CD4-positive, alpha-beta T cell treated with Interleukin-4 for 1 hour (primary cell): ENCODE measurements around the gene TFIP11.

ENCODE experiments used
- DNase-seq, 2 donors: peaks; one replicate each; pipeline ENCODE4 v3.0.0-alpha.2; 2020 to 2022

Gene TFIP11

DNA sequence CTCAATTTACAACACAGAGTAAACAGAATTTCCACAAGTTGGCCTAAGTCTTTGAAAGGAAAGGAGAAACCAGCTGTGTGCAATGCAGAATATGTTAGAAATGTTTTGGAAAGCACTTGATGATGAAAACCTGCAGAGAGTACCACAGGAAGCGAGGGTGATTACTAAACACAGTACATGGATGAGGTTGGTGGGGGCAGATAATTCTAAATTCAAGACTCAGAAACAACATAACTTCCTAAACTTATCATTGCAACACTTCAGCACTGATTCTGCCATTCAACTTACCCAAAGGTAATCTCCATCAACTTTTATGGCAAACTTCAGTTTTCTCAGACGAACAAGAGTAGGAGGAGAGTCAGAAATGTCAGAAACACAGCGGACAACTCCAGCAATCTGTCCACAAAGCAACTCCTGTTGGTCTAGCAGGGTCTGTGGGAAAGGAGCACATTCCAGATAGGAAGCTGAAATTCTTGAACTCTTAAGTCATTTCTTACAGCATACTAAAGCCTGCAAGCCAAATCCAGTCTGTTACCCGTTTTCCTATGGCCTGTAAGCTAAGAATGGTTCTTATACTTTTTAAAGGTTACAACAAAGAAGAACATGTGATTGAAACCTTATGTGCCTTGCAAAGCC is 35.5 kb downstream of the TFIP11 start:
- DNase-seq, result no peak

DNA sequence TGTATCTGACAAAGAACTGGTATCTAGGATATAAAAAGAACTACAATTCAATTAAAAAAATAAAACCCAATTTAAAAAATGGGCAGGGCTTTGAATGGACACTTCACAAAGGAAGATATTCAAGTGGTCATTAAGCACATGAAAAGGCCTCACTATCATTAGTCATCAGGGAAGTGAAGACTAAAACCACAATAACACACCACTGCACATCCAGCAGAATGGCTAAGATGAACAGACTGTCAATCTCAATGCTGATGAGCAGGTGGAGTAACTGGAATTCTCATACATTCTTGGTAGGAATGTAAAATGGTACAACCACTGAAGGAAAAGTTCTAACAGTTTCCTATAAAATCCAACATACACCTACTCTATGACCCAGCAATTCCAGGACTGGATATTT is 37.6 kb downstream of the TFIP11 start:
- no peak for DNase-seq

DNA sequence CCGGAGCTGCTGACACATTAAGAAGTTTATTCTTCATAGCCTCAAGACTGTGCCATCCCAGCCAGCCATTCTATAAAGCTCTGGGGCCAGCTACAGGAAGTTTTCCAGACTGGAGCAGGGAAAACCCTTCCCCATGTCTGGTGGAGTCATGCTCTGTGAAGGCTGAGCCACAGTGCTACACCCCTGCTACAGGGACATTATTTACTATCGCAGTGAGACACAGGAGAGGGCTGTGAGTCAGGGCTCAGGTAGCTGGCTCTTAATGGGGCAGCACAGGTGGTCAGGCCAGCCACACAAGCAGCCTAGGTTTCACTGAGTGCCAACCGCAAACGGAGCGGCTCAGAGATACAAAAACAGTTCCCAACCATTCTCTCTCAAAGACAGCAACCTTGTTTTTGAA is 40.8 kb downstream of the TFIP11 start:
- no peak for DNase-seq

DNA sequence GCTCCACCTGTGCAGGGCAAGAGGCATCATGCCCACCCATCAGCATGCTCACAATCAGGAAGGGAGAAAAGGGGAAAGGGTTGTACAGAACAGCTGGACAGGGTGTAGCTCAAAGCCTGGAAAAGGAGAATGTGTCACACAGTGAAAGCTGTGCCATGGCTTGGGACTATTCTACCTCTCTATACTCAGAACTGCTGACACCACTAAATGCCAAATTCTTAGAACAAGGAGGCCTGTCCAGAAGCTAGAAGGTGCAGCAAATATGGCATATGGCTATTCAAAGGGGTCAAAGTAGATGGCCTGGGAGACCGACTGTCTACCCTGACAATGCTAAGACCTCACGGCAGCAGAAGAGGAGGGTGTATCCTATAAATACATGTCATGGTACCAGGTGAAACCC is 41.5 kb downstream of the TFIP11 start:
- DNase-seq, result no peak

DNA sequence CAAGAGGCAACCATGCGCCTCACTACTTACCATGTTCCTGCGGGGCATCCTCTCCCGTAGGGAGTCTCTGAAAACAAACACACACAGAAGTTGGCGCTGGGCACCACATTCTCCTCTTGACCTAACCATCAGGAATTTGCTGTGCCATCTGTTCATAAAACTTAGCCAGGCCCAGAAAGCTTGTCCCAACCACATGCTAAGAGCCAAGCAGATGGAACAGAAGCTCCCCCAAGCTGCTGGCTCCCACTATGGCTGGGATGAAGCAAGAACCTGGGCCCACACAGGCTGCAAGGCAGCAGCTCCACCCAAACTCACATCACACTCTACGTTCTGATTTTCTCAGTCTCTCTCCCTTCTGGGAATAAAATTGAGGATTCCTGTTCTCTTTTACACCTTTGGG is 46.1 kb downstream of the TFIP11 start:
- no peak for DNase-seq

DNA sequence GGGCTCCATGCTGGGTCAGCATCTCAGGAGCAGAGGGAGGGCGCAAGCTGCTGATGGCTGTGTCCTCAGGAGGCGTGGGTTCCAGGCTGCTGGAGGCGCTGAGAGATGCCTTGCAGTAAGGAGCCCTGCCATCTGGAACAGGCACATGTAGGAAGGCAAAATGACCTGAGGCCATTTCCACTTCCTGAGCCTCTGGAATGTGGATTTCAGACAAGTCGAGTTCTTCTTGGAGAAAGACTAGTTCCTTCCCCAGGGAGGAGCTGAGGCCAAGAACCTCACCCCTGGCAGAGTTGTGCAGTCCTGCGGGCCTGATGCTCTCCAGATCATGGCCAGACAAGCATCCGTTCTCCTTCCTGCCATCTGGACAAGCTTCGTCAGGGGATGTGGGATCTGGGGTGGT is 48.0 kb downstream of the TFIP11 start:
- DNase-seq, result no peak

DNA sequence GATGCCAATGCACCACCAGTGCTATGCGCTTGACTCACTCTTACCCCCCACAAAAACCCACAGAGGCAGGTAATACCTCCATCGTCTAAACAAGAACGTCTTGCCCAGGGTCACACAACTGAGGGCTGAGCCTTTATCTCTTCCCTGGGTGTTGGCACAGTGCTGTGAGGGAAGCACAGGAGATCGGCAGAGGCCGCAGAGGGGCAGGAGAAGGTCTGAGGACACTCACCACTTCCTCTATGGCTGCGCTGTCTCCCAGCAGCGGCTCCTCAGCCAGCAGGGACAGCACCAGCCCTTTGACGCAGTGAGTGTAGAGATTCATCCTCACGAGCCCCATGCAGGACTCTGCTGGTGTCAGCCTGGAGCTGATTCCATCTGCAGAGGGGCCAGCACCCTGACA is 48.6 kb downstream of the TFIP11 start:
- no peak for DNase-seq

DNA sequence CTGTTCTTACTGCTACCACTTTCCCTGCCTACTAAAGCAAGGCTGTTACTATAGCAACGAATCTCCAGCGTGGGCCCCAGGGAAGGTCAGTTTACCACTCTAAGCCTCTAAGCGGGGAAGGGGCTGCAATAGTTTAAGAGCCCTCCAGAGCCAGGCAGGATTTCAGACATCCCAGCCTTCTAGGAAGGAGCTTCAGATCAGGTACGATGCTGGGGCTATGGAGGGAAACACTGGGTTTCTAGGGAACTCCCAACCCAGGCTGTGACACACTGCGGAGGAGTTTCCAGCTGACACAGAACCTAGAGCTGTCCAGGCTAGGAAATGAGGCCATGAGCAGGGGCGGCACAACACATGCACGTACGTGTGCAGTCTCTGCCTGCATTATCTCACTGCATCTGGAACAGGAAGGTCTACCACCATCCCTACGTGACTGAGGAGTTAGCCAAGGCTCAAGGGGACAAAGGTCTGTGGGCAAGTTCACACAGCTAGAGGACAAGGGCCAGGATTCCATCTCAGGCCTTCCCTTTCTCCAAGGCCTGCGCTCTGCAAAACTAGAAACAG is 49.1 kb downstream of the TFIP11 start:
- DNase-seq, result no peak

DNA sequence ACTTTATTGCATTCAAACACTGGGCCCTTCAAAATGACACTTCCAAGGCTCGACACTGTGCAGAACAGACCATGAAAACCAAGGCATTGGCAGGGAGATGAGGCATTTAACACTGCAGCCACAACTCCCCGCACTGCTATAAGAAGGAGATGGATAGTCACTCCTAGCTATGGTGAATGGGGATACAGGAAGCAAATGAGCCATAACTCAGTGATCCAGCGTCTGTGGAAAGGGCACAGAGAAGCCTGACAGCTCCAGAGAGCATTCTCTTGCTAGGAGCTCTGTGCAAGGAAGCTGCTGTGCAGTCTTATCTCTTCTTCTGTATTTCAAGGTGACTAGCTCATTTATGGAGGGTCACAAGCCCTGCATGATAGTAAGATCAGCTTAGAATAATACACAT is 49.6 kb downstream of the TFIP11 start:
- no peak for DNase-seq

DNA sequence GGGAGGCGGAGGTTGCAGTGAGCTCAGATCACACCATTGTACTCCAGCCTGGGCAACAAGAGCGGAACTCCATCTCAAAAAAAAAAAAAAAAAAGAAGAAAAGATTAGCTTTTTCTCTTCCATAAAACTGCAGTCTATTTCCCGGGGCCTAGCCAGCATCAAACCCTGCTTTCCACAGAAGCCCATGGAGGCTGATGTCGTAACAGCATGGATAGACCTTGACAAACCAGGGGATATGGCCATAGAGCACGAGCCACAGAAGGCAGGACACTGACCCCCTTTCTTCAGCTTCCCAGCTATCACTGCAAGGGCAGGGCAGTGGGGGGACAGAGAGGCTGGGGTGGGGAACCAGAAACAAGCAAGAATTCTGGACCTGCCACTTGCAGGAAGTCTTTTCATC is 50.2 kb downstream of the TFIP11 start:
- DNase-seq, result no peak

DNA sequence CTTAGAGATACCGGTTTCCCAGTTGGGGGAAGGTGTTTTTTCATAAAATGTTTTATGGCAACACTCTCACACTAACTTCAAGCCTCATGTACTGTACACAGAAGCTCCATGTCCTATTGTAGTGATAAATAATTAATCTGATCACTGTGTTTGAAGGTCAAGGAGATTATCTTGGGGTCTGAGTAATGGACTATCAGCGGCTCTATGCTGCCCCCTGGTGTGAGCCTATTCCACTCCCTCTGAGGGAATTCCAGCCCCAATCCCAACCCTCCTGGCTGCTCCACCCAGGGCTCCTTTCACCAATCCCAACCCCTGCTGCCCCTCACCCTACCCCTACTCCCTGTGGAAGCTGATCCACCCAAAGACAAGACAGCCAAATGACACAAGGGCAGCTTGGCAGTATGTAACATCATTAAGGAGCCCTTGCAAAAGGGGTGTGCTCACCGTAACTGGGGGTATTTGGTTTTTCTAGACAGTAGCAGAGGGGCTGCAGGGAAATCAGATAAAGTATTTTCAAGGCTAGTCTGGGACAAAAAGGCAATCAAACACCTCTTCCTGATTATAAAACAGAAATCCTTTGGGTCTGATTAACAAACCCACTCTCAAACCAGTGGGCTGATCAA is 51.0 kb downstream of the TFIP11 start:
- DNase-seq, result peak; percentile 24 to 29

DNA sequence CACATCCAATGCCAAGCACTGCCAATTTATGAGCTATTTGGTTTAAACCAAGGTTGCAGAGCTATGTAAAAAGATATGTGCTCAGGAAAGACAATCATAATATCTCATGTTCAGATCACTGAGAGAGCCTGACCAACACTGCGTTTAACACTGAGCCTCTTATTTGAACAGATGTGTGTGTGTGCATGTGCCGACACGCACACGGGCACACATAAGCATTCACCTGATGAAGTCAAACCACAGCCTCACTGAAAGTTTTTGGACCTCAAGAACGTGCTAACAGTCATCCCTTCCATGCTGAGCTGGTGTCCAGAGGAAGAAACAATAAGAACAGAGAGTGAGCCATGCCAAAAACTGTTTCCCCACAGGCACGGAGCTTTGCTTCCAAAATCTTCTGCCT is 52.1 kb downstream of the TFIP11 start:
- DNase-seq, result no peak

DNA sequence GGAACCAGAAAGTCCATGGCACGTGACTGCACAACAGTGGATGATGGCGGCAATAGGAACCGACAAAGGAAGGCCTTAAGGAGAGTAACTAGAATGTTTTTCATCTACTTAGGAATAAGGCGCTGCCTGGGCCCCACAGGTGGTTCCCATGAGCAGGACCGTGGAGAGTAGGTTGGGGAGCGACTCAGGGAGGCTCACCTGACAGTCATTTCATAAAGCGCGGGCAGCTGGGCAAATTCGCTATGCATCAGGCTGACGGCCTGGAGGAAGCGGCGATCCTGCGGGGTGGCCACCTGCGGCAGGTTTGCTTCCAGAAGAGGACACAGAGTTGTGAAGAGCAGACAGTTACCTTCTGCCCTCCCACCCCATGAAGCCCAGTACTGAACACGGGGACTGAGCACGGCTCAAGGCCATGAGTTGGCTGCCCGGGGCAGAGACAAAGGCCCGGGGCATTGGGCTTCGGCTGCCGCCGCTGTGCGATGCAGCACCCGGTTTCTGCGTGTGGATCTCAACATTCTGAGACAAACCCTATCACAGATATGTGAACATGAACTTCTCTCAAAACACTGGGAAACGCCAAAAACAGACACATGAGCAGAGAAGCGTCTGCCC is 54.5 kb downstream of the TFIP11 start:
- no peak for DNase-seq

DNA sequence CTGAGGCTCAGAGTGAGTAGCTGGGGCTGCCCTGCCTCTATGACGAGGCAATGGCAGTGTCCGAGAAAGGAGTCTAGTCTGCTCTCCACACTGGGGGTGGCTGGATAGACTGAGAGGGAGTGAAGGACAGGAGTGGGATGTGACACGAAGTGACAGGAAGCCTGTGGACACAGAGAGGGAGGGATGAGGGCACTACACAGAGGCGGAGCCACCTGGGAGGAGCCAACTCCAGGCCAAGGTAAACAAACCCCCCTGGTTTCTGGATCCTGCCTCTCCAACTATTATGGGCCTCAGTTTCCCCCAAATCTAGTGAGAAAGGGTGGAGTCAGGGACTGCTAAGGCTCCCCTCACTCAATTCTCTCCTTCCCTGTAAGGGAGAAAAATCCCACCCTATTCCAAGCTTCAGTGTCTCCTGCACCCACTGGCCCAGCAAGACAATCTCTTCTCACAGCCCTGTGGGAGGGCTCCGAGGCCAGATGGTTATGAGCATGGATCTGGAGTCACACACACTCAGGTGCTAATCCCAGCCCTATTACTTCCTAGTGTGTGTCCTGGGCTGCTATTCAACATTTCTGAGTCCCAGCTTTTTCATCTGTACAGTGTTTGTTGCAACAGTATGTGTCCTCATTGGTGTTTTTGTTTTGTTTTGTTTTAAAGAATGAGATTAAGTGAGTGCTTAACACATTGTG is 58.3 kb downstream of the TFIP11 start:
- no peak for DNase-seq

DNA sequence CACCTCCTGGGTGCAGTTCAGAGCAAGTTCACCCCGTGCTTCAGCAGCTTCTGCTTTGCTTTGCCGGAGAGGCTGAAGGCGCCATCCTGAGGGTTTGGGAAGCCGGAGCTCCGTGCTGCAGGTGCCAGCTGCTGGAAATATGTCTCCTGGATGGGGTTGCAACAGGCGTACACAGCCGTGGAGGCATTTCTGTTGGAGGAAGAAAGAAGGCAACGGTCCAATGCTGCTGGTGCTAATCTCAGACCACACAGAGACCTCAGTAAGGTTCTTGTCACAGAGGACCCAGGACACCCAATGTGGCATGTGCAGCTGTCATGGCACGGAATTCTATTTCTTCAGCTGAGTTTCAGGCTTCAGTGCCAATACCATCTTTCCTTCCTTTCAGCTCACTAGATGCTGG is 59.1 kb downstream of the TFIP11 start:
- DNase-seq, result no peak

DNA sequence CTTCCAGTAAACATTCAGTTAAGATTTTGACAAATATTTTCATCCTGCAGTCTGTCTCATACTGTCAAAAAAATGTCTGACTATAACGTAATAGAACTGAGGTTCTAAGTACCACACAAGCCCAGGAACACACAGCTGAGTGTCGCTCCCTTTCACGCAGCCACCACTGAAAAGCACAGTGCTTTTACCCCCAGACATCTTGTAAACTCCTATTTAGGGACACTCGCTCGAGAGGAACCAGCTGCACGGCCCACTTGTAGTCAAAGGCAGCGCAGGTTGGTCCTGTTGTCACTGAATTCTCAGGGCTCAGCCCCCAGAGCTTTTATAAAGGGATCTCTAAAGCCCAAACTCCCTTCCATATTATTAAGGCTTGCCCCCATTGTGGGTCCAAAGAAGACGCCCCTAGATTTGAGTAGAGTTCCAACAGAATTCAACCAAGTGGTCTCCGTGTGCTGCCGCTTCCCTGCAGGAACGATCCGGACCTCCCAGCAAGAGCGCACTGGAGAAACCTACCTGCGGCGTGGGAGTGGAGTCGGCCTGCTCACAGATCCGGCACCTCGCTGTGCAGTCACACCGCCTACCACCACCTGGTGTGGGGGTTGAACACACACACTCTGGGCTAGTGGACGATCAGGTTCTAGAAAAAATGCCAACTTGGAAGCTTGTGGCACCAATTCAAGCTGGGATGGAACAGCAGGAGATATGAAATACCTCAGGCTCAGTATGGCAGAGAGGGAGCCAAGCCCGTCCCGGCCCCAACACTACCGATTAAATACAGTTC is 59.8 kb downstream of the TFIP11 start:
- no peak for DNase-seq

DNA sequence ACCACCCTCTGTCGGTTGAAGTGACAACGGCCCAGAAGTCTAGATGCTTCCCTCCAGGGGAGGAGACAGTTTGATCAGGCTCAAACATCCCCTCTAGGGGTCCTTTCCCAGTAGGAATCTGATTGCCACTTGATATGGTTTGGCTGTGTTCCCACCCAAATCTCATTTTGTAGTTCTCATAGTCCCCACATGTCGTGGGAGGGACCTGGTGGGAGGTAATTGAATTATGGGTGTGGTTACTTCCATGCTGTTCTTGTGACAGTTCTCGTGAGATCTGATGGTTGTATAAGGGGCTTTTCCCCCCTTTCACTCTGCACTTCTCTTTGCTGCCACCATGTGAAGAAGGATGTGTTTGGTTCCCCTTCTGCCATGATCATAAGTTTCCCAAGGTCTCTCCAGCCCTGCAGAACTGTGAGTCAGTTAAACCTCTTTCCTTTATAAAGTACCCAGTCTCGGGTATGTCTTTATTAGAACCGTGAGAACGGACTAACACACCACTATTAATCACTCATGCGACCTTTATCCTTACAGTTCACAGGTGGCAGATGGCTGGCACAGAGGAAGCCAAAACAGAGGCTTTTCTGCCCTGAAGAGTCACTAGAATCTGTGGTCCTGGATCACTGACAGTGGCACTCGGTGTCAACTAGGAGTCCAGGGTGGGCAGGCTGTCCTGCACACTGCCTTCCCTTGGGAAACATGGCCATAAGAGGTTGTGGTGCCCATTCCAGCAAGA is 61.7 kb downstream of the TFIP11 start:
- no peak for DNase-seq

DNA sequence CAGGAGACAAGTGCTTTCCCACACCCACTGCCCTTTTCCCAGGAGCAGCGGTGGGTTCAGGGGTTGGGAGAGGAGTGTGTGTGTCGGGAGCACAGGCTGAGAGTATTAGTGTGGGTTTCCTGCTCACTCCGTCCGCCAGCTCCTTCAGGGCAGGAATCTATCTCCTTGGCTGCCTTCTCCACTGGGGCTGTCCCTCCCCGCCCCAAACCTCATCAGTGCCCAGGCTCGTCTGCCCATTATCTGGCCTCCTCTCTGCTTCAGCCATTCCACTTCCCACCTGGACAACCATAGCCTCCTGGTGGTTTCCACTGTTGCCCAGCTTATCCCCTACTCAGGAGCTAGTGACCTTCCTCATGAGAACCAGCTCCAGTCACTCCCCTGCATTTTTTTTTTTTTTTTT is 63.3 kb downstream of the TFIP11 start:
- no peak for DNase-seq

DNA sequence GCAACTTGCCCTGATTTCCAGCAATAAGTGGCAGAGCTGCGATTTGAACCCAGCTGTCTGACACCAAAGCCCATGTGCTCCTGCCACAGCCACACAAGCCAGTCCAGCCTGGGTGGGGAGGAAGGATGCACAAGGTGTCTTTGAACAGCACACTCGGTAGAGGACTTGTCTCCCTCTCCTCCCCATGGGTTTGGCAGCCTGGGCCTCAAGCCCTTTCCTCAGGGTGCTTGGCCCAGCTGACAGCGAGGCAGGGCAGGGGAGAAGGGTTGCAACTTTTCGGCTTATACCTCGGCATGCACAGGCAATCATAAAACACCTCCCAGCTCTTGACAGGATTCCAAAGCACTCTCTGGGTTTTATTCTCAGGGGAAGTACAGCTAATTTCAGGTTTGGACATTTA is 63.9 kb downstream of the TFIP11 start:
- no peak for DNase-seq

DNA sequence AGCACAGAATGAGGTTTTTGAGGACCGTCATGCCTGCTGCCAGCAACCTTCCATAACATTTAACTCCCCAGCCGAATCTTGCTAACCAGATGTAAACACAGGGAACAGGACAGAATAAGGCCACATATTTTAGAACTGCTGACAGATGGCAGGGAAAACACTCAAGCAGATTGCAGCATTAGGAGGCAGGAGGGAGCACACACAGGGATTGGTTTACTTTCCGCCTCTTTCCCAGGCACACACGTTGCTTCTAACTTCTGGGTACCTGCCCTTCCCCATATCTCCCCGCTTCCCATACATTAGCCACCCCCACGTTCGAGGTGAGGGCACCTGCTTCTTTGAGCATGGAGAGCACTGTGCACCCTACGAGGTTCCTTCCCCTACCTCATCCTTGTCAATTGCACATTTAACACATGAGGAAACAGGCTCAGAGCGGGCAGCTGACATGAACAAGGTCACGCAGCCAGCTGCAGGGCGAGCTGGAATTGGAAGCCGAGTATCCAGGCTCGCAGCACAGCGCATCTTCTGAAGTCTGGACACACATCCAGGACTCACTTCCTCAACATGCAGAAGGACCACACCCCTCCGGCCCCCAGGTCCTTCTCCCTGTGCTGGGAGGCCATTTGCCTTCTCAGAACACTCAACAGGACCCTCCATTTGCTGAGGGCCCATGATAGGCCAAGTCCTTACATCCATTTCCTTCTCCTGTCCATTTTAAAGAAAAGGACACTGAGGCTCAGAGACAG is 64.5 kb downstream of the TFIP11 start:
- DNase-seq, result no peak

DNA sequence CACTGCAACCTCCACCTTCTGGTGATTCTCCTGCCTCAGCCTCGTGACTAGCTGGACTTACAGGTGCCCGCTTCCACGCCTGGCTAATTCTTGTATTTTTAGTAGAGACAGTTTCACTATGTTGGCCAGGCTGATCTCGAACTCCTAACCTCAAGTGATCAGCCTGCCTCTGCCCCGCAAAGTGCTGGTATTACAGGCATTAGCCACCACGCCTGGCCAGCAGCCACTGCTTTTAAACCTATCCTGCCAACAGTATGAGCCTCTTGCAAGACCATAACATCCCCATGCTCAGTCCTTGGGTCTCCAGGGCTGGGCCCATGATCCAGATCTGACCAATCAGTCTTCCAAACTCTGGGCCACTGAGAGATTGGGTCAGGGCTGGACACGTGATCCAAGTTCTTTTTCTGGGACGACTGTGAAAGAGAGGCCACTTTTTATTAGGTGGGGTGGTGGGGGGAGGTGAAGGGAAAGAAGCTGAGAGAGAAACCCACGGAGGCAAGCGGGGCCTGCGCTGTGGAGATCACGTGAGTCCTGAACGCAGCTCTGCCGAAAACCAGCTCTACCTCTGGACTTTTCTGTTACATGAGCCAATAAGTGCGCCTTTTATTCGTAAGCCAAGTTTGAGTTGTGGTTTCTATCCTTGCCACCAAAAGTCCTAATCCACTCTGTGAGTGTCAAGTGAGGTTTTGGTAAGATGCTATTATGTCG is 65.3 kb downstream of the TFIP11 start:
- DNase-seq, result no peak
